Mesodermal cell (in vitro differentiated cells): ENCODE measurements around the gene EIF2S1.

Experiments
- H3K27ac ChIP-seq: 2 replicates; pipeline ENCODE4 v1.7.0; 2013; ENCODE audit warnings: mild to moderate bottlenecking, low read depth, low read length, moderate library complexity; ENCODE audit not compliant: severe bottlenecking
- H3K36me3 ChIP-seq: 2 replicates; pipeline ENCODE4 v1.7.1; 2013; ENCODE audit warnings: mild to moderate bottlenecking, low read length, moderate library complexity; ENCODE audit not compliant: control insufficient read depth, insufficient read depth
- H3K4me1 ChIP-seq: one replicate; pipeline ENCODE4 v1.7.1; 2013; ENCODE audit warnings: mild to moderate bottlenecking, low read length; ENCODE audit not compliant: insufficient read depth, control insufficient read depth, poor library complexity, severe bottlenecking
- H3K4me3 ChIP-seq: 2 replicates; pipeline ENCODE4 v1.7.0; 2013; ENCODE audit warnings: low read length, control low read depth, mild to moderate bottlenecking; ENCODE audit not compliant: insufficient read depth, poor library complexity, severe bottlenecking; ENCODE audit errors: extremely low read depth
- H3K9me3 ChIP-seq: 2 replicates; pipeline ENCODE4 v1.7.1; 2013; ENCODE audit warnings: mild to moderate bottlenecking, low read length, moderate library complexity; ENCODE audit not compliant: control insufficient read depth
- WGBS, 2 experiments: methylation state at CpG; one replicate each; pipeline ENCODE4 v1.1.5; 2013; ENCODE audit warnings: missing lambda C conversion rate in 2 of 2; ENCODE audit not compliant: insufficient coverage in 2 of 2; 5-methylcytosine and 5-hydroxymethylcytosine counted together

The EIF2S1 gene

DNA sequence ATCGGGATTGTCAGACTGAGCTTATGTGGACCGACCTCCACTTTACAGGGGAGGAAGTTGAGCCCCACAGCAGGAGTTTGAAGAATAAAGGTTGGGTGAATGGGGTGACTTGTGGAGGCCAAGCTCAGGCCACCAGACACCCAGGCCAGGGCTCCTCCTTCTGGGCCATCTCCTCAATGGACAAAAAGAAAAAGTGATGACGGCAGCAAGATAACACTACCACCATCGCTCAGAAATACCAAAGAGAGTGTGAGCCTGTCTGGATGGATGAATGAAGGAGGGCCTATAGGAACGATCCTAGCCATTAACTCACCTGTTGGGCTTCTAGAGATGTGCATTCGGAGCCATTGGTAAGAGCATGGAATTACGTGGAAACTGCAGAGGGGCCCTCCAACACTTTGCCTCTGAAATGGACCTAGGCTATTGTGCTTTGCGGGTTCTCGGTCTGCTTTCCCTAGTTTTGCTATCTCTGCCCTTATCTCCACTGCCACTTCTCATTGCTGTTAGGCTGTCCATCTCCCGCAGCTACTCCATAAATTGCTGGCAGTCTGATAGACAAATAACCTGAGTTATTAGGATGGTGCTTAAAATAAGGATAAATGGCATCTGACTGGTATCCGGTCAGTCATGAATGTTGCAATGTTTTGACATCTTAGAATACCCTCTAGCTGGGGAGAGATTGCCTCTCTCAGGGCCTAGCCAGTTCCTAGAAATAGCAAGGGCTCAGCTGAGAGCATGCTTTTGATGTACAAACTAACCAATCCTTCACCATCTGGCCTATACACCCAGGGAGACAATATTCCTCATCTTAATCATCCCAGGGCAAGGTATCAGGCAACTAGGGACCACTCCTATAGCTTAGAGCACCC lies 61.5 kb downstream of the EIF2S1 start:
- no peaks in the 10 kb centered on the region for H3K9me3 ChIP-seq
- no peak overlapping the region for H3K27ac ChIP-seq
- no peaks in the 10 kb centered on the region for H3K36me3 ChIP-seq
- H3K4me3 ChIP-seq, result no peak overlapping the region
- H3K4me1 ChIP-seq, result peaks cover 19% of the 10 kb centered on the region
- WGBS, 2 experiments, result 91 to 96% methylated on average over 8 to 9 of the region's 11 CpGs

GRCh38 chr14:67423424-67423823 lies 63.3 kb downstream of the EIF2S1 start:
- WGBS, 2 experiments, result 89 to 100% methylated on average over 1 of the region's 2 CpGs
- no peak overlapping the region for H3K4me3 ChIP-seq
- H3K4me1 ChIP-seq, result peaks cover 24% of the 10 kb centered on the region
- H3K9me3 ChIP-seq, result no peaks in the 10 kb centered on the region
- H3K36me3 ChIP-seq, result no peaks in the 10 kb centered on the region
- H3K27ac ChIP-seq, result no peak overlapping the region

GRCh38 chr14:67424539-67424938 lies 64.4 kb downstream of the EIF2S1 start:
- H3K4me1 ChIP-seq, result peaks cover 14% of the 10 kb centered on the region
- no peak overlapping the region for H3K27ac ChIP-seq
- no peaks in the 10 kb centered on the region for H3K36me3 ChIP-seq
- H3K4me3 ChIP-seq, result no peak overlapping the region
- H3K9me3 ChIP-seq, result no peaks in the 10 kb centered on the region
- WGBS, 2 experiments, result 100% methylated on average over 2 of the region's 3 CpGs; no CpG with 5 or more reads in 1 of the 2 experiments

DNA sequence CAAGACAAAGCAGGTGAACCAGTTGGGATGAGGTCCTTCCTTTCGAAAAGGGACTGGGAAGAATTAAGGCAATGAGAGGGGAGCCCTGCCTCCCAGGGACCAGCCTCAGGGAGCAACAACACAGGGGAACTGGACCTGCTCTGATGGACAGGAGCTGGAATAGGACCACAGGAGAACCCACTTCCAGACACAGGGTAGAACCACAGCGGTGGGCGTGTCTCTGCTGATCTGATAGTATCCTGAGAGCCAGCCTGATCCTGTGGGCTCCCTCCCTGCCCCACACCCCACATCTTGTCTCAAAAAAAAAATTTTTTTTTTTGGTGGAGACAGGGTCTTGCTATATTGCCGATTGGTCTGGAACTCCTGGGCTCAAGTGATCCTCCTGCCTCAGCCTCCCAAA lies 65.5 kb downstream of the EIF2S1 start:
- no peak overlapping the region for H3K27ac ChIP-seq
- WGBS, 2 experiments, result 89 to 97% methylated on average over 2 to 3 of the region's 4 CpGs

DNA sequence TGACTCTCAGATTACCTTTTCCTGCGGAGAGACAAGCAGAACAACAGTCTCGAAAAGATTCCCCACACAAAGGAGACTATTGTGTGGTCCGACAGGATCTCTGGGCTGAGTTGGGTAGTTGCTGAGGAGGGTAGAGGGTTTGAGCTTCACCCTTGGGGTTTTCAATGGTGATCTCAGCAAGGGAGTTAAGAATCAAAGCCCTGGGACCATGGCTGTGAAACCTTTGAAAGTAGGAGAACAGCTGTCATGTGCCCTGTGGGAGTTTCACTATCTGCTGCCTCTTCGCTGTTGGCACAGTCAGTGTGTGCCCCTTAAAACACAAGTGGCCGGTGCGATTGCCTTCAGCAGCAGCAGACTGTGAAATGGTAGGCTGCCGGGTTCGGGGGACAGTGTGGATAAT lies 66.0 kb downstream of the EIF2S1 start:
- Histone ChIP-seq H3K9me3 (no peaks in the 10 kb centered on the region), H3K27ac (no peak overlapping the region), H3K4me3 (no peak overlapping the region), H3K36me3 (no peaks in the 10 kb centered on the region), H3K4me1 (peaks cover 14% of the 10 kb centered on the region)
- 83 to 98% methylated on average over 6 of the region's 8 CpGs for WGBS, 2 experiments

More for the DNA sequence above, 65.5 kb downstream of the EIF2S1 start:
- no peak overlapping the region for H3K4me3 ChIP-seq
- H3K9me3 ChIP-seq, result no peaks in the 10 kb centered on the region
- peaks cover 14% of the 10 kb centered on the region for H3K4me1 ChIP-seq
- no peaks in the 10 kb centered on the region for H3K36me3 ChIP-seq

DNA sequence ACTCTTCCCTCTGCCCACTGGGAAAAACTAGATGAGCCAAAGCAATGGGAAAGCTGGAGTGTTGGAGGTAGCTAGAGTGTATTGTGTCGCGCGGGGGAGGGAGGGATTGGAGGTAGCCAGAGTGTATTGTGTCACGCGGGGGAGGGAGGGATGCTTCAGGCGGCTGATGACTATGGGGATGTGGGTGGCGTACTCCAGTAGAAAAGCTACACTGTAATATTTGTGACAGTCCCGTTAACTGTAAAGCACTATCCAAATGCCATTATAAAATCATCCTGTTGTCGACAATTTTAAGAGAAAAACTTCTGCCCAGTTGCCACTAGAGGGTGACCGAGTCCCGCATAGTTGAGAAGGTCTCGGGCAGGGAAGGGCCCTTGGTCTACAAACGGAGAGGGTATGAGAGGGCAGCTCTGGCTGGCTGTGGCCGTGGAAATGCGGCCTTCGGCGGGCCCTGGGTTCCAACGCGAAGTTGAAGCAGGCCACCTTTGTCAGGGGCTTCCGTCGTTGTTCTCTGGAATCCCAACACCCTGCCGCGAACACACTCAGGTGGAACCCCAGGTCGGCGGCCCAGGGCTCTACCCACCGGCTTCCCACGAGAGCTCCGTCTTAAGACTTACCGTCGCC lies 67.0 kb downstream of the EIF2S1 start:
- no peaks in the 10 kb centered on the region for H3K9me3 ChIP-seq
- WGBS, 2 experiments, result 9 to 44% methylated on average over 12 to 27 of the region's 30 CpGs
- H3K27ac ChIP-seq, result no peak overlapping the region
- H3K4me1 ChIP-seq, result peaks cover 14% of the 10 kb centered on the region
- H3K4me3 ChIP-seq, result no peak overlapping the region
- H3K36me3 ChIP-seq, result no peaks in the 10 kb centered on the region

DNA sequence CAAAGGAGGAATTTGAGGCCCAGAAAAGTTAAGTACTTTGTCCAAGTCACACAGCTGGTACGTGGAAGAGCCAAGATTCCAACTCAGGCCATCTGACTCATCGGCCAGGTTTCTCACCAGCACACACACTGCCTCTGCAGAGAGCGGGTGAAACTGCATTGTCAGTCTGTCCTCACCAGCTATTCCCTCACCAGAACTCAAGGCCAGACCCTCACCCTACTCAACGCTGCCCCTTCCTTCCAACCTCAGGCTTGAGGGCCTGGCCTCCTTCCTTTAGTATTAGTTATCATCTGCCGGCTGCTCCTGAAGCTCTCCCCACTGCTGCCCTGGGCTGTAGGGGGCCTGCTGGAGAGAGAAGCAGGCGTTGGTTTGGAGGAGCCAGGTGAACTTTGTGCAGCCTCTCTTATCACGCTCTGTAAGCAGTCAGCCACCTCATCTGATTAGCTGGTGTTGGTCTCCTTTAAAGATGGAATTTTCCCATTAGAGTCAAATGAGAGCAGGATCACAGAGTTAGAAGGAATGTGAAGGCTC lies 68.4 kb downstream of the EIF2S1 start:
- Histone ChIP-seq H3K4me1 (peaks cover 14% of the 10 kb centered on the region), H3K9me3 (no peaks in the 10 kb centered on the region), H3K36me3 (no peaks in the 10 kb centered on the region), H3K4me3 (no peak overlapping the region), H3K27ac (peak overlapping the region; percentile 45)
- 70 to 82% methylated on average over 5 to 6 of the region's 7 CpGs for WGBS, 2 experiments

DNA sequence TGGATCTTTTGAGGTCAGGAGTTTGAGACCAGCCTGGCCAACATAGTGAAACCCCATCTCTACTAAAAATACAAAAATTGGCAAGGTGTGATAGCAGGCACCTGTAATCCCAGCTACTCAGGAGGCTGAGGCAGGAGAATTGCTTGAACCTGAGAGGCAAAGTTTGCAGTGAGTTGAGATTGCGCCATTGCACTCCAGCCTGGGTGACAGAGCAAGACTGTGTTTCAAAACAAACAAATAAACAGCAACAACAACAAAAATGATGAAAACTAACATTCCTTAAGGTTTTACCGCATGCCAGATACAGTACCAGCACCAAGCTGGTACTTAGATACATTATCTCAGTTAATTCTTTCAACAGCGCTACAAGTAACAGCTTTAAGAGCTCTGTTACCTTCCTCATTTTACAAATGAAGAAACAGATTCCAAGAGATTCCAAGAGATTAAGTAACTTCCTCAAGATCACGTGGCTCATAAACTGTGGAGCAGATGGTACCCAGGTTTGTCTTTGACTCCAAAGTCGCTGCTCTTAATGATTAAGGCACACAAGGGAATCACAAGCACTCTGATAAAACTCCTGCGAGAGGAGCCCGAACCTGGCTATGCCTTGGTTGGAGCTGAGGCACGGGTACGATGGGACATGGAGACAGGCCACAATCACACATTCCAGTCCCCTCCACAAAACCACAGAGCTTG lies 69.5 kb downstream of the EIF2S1 start:
- Histone ChIP-seq H3K9me3 (no peaks in the 10 kb centered on the region), H3K4me1 (peaks cover 14% of the 10 kb centered on the region), H3K36me3 (no peaks in the 10 kb centered on the region), H3K27ac (no peak overlapping the region), H3K4me3 (no peak overlapping the region)
- 91 to 98% methylated on average over 5 of the region's 9 CpGs for WGBS, 2 experiments

- no peak overlapping the region for H3K4me3 ChIP-seq
- peak overlapping the region; percentile 80 for H3K27ac ChIP-seq
- no peaks in the 10 kb centered on the region for H3K36me3 ChIP-seq
- peaks cover 6% of the 10 kb centered on the region for H3K4me1 ChIP-seq
- H3K9me3 ChIP-seq, result no peaks in the 10 kb centered on the region
- WGBS, 2 experiments, result 86 to 91% methylated on average over 6 to 7 of the region's 7 CpGs
Observed at GRCh38 chr14:67432050-67432564, 72.0 kb downstream of the EIF2S1 start.

- Histone ChIP-seq H3K4me1 (no peaks in the 10 kb centered on the region), H3K9me3 (no peaks in the 10 kb centered on the region), H3K27ac (no peak overlapping the region), H3K4me3 (no peak overlapping the region), H3K36me3 (no peaks in the 10 kb centered on the region)
- 85 to 86% methylated on average over 4 of the region's 5 CpGs for WGBS, 2 experiments
Observed at GRCh38 chr14:67435603-67436002, 75.5 kb downstream of the EIF2S1 start.
